Renal cortical epithelial cell (primary cell): ENCODE data around the gene SLC25A24. TPM values are rescaled to one million over a fixed set of nuclear protein-coding genes. Genes with fewer than 3 reads are reported as not detected.

Source experiments
- DNase-seq: peaks from one replicate; pipeline ENCODE4 v3.0.0-alpha.2; 2011; ENCODE audit warnings: low read depth
- total RNA-seq: library from RNA; depleted of rRNA; stranded (reverse); fragments of >200 nt; gene quantifications from 2 replicates; pipeline ENCODE4 v1.2.3, GENCODE V29; 2014

The SLC25A24 gene
- total RNA-seq, 1 donor from 2014 or later, result 67.5 TPM

GRCh38 chr1:108106775-108107174 is 93.4 kb downstream of the SLC25A24 start:
- DNase-seq, result no peak

- DNase-seq, result no peak
These were observed 100.0 kb downstream of the SLC25A24 start for GRCh38 chr1:108100148-108100547.

DNA sequence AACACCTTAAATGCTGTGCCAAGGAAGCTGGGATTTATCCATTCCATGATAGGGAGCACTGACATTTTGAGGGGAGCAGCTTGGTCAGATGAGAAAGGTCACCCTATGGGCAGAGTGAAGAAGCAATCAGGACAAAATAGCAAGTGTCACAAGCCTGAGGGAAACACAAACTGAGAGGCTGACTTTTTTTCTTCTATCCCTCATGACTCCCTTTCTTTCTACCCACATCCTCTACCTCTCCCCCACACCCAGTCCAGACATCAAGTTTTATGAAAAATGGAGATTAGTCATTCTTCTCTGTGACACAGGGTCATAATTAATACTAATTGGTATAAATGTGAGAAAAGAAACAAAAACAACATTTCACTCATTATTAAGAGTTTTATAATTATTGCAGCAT is 103.1 kb downstream of the SLC25A24 start:
- no peak for DNase-seq

GRCh38 chr1:108096089-108096488 is 104.1 kb downstream of the SLC25A24 start:
- DNase-seq, result no peak

GRCh38 chr1:108089477-108089876 is 110.7 kb downstream of the SLC25A24 start:
- DNase-seq, result no peak

DNA sequence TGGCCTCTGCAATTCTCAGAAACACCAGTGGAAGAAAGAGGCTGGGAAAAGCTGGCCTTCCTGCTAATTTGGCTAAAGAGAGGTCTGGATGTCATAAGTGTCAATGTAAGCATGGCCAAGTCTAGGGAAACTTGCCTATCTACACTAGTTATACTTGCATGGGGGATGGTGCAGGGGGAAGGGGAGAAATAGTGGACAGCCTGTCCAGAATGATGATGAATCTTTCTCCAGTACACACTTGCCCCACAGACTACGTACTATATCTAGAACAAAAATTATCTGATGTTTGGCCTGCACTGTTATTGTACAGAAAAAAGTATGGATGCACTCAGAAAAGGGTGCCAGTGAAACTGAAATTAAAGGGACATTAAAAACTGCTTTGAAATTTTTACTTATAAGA is 114.5 kb downstream of the SLC25A24 start:
- no peak for DNase-seq

GRCh38 chr1:108084866-108085477 is 115.2 kb downstream of the SLC25A24 start:
- no peak for DNase-seq

Other genes starting within 250 kb of the SLC25A24 start
- gene VAV3, start 235.2 kb downstream of the SLC25A24 start, total RNA-seq, result 4.7 and 126 TPM in 2 replicates
- gene NBPF4, start 43.7 kb upstream of the SLC25A24 start, total RNA-seq, result not detected in 2 replicates
- gene NBPF6, start 250.0 kb upstream of the SLC25A24 start, total RNA-seq, result not detected in 2 replicates